GM21367 (cell line): Measurements from ENCODE around the gene ALK.

Experiments used
- ATAC-seq: cut with Tn5 transposase; IDR thresholded peaks from one replicate; pipeline ENCODE4 v1.9.1; 2021; ENCODE audit not compliant: unreplicated experiment

Gene ALK

DNA sequence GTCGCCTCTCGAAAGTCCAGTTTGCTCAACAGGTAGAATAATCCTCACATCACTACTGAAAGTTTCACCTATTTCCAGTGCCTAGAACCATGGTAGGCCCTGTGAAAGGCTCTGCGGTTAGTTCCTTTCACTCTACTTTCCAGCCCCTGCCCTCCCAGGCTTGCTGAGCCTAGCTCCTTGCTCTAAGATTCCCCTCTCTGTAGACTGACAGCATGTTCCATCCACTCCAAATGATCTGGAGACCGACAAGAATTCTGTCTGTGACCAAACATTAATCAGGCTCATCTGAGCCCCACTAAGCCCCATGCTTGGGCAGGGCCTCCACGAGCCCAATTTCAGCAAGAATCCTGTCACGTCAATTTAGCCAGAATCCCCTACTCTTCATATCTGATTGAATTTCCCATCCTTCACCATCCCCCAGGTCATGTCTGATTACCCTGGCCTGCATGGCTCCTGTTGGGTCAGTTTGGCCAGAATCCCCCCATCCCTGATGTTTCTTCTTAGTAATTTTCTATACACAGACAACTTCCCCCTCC, 307.0 kb downstream of the ALK start:
- no peak for ATAC-seq

DNA sequence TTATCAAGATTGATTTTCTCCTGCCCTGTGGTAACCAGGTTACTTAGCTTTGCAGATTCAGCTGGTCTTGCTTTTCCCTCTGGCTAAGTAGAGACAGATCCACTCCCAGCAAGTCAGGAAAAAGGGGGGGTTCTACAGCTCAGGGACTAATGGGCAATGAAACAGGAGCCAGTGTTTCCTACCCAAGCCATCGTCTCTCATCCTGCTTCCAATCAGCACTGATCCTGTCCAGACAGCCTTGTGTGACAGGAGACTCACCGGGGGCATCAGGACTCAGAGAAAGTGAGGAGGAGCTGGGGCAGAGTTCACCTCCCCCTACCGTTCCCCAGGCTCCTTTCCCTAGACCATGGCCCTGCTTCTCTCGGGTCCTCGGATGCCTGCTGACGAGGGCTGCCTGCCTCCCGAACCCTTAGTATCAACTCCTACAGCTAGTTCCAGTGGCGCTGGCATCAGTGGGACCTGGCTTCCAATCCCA, 307.6 kb downstream of the ALK start:
- no peak for ATAC-seq

DNA sequence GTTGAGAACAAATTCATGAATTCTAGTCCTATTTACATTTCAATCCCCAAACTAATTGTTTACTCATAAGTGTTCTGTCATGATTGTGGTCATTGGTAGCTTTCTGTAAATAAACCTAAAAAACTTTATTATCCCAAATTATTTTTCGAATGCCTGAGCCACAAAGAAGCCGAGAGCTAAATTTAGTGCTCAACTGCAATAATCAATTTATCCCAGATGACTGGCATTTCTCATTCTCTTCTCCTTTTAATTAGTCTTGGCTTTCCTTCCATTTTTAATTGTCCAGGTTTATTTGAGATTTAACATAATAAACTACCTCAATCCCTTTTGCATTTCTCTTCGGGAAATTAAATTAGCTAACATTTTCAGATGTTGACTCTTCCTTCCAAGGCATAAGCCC, 308.3 kb downstream of the ALK start:
- ATAC-seq = no peak

DNA sequence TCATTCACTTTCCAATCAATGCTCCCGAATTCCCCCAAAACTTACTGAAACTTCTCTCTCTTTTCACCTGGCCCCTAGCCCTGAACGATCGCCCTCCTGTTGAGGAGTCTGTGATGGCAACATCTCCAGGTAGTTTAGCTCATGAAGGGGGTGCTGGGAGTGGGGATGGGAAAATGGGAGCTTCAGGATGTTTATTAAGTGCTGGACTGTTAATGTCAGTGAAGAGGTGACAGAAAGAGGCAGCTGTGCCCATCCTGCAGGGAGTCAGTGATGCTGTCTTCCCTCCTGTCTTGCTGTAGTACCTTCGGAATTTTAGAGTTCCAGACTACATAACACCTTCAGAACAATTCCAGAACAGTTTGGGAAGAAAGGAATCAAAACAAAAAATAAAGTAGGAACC, 308.8 kb downstream of the ALK start:
- no peak for ATAC-seq

DNA sequence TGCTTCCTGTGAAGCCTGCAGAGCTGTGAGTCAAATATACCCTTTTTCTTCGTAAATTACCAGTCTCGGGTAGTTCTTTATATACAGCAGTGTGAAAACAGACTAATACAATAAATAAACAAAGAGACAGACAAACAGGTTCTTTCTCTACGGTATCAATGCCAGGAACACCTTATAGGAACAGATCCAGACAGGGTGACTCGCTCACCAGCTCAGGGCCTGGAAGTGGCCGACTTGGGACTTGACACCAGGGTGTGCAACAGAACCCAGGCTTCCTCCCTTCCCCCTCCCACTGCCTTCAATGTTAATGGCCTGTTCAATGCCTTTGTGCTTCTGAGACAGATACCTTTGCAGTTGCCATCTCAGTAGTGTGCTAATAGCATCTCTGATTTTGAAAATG, 309.5 kb downstream of the ALK start:
- ATAC-seq = no peak

DNA sequence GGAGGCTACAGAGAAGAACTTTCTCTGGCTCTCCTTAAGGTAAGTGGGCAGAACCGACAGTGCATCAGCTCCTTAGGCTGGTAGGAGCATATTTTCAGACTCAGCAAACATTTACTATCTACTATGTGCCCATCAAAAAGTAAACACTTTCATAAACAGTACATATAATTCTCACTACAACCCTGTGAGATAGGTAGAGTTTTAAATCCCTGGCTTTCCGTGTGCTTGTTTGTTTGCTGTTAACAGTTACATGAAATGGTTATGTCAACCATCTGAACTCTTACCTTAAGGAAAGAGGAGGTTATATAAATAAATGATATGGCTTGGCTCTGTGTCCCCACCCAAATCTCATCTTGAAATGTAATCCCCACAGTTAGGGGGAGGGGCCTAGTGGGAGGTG, 310.1 kb downstream of the ALK start:
- no peak for ATAC-seq

DNA sequence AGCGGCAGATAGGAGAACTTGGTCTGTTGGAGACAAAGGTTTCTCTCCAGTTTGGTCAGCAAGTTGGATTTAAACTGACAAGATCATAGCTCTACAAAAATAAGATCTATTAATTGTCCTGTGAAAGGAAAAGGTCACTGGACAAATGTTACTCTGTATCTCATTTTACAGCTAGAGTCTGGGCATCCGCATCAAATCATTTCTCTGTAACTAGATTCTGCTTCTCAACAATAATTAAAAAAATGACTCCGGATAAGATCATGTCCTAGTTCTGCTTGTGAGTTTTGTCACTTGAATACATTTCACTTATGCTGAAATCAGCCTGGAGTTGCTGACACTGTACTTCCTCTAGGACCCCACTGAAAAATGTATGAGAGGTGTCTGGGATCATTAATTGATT, 310.8 kb downstream of the ALK start:
- ATAC-seq = no peak

DNA sequence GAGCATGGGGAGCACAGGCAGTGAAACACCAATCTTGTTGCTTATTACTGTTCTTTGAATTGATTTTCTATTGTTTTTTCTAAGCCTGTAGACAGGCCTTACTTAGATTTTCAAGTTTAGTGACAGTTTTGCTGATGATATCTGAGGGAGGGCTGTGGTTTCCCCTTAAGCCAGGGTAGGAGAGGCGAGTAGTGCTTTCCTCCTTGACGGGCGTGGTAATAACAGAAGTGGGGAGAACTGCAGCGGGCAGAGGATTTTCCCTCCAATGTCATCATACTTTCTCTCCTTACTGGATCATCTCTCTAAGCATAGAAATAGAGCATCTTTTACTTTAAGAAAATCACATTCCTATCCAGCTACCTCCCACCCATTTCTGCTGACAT, 314.4 kb downstream of the ALK start:
- ATAC-seq = no peak

DNA sequence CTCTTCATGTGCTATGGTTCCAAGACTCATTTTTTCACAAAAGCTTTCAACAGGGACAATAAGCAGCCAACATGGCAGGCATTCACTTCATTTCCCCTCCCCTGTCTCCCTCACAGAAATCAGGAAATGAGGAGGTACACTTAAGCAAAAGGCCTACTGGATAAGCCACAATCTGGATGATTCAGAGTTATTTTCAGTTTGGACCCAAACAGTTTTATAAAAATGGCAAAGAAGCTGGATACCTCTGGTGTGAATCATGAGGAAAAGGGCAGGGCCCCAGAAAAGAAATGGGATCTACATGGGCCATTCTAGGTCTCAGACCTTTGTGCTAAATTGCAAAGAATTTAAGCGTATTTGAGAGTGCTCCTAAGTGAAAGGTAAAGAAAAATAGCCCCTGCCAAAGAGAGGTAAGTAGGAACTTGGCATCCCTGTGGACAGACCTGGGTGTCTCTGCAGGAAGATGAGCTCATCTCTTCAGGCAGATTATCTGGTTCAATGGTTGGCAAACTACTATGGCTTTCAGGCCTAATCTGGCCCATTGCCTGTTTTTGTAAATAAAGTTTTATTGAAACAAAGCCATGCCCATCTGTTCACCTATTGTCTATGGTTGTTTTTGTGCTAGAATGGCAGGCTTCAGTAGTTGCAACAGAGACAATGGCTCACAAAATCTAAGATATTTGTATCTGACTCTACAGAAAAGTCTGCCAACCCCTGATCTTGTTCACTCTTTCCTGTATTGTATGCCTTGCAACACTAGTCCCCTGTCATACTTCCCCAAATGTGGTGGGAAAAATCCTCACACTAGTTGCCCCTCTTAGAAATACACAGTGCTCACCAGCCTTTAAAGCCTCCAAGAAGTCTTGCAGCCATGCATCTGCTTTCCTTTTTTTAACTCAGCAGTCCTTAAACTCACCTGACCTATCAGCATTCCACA, 315.0 kb downstream of the ALK start:
- ATAC-seq = no peak

DNA sequence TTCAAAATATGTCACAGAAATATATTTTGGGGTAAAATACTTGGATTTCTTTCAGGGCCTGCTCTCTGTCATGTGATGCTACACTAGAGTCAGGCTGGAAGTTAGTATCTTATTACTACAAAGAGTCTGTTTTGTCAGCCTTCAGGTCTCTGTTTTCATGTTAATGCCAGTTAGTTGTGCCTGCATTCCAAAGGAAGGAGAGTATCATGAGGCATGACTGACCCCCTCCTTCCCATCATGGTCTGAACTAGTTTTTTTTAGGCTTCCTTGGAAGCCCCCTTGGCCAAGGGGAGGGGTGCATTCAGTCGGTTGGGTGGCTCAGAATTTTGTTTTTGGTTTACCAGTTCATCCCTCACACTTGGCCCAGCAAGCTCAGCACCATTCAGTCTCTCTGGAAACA, 318.0 kb downstream of the ALK start:
- ATAC-seq = no peak

DNA sequence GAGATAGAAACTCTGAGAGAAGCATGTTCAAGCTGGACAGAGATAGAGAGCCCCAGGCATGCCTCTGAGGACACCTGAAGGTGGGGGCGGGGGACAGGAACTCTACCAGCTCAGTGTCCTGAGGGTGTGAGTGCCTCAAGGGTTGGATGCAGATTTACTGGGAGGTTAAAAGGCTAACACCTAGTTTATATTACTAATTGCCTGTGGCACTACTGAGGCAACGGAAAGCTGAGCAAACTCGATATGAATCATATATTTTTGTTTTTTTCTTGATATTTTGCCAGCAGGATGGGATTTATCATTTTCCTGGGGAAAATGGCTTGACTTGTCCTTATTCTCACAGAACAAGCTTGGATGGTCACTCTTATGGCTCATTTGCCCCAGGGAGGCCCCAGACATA, 319.5 kb downstream of the ALK start:
- no peak for ATAC-seq

DNA sequence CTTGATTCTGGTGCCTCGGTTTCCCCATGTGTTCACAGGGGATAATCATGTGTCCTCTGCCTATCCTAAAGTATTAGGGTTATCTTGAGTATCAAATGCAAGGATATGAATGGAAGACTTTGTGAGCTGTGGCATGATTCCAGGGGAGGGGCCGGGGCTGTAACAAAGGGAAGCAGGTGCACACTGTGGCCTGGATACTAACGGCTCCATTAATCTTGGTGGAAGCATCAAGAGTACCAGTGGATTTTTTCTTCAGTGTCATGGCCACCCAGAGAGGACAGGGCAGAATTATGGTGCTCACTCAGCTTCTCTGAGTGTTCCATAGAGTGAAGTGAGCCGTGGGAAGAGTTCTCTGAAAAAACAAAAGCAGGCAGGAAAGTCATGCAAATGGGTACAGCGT, 320.1 kb downstream of the ALK start:
- no peak for ATAC-seq

DNA sequence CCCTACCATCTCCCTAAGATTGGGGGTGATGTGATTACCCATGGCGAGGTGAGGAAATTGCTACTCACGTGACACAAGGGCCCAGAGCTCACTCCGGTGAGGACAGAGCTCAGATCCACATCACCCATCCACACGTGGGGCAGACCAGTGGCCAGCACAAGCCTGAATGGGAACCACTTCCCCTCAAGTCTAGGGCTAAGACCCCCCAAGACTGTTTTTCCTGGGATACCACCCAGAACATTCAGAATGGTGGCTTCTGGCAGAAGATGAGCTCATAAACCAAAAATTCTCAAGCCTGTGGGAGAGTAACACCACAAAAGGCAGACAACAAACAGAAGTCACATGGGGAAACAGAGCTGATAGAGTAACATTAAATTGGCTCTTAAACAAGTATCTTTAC, 321.4 kb downstream of the ALK start:
- no peak for ATAC-seq

DNA sequence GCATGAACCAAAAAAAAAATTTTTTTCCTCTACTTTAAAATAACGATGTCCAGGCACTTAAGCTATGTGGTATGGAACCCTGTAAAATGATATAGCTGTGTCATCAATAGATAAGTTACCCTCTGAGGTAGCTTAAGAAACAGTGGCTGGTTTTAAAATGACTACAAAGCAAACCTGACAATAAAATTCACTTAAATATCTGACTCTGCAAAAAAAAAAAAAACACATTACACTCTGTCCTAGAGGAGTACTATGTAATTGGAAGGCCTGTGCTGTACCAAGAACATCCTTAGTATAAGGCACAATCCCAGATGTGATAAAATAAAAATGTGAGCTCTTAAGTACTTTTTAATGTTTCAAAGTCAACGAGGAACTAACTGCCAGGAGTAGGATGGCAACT, 322.4 kb downstream of the ALK start:
- no peak for ATAC-seq

DNA sequence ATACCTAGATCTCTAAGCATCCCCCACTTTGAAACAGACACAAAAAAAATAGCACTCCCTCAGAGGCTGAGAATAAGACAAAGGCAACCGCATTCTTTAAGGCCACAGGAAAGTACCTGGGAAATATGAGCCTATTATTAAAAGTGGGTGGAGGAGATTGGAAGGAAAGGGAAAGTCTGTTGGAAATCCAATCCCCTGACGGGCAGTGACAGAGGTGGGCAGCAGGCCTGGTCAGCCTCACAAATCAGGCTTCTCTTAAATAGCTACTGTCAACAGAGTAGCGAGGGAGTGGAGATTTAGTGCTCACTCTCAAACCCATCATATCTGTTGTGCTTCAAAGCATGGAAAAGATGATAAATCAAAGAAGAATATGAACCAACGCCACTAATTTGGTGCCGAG, 324.4 kb downstream of the ALK start:
- ATAC-seq = no peak

DNA sequence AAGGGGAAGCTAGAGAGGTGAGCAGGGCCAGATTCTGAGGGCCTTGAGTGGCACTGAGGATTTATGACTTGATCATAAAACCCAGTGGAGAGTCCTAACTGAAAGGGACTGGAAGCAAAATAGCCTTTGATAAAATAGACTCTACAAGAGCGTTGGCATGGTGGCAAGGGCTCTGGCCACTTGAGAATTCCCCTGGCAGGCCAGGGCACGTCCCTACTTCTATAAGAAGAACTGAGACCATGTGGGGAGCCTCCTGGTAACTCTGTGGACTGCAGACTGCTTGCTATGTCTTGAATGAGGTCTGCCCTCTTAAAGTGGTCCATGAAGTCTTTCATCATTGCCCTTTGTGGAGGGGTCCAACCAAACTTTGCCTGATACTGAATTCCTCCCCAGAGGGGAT, 324.8 kb downstream of the ALK start:
- no peak for ATAC-seq

DNA sequence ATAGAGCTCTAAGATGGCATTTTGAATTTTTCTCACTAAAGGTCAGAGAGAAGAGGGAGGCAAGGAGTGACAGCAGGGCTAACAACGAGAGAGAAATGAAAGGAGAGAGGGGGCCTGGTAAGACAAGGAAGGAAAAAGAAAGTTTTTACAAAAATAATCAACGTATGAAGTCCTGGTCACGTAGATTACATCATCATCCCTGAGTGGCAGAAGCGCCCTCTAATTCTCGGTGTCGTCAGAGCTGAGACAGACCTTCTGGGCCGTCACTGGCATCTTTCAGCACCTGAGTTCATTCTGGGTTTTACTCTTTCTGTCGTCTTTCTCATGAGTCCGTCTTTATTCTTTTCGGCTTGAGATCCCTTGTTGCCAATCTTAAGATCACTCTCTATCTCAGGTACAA, 329.8 kb downstream of the ALK start:
- ATAC-seq = no peak

DNA sequence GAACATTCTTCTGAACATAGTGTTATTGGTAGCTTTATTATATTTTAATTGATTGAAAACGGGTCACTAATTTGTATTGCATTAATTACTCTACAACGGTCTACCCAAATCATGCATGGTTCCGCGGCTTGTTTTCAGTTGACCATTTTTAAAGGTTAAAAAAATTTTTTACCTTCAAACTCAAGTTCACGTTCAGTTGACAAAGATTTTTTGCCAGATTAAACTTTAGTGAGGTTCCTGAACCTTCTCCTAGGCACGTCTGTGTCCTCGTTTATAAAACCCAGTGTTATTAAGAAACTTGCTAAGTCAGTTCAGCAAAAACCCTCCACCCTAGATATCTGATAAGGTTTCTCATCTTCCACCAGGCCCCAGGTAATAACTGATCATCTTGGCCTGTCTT, 331.2 kb downstream of the ALK start:
- ATAC-seq = no peak

DNA sequence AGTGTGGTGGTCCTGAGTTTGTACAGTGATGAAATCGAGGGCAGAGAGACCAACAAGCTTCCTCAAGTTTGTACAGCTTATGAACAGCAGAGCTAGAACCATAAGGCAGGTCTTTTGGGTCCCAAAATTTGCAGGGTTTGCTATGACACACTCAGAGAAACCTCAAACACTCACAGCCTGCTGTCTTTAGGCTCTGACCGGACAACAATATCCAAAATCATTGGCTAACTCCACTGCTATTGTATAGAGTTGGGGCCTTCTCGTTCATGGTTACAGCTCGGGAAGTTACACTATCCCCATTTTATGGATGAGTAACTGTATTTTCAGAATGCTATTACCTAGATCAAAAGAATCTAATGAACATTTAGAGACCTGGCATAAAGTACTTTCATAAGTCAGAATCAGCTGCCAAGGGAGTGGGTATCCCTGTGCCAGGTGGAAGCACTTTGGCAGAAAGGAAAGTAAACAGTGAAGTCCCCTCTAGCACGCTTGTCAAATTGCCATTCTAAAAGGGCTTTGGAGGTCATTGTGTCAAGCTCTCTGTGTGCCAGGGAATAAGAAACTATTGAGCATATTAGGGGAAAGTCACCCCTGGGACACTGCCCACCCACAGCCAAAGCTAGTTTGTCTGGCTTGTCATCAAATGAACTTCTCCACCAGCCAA, 331.8 kb downstream of the ALK start:
- no peak for ATAC-seq

DNA sequence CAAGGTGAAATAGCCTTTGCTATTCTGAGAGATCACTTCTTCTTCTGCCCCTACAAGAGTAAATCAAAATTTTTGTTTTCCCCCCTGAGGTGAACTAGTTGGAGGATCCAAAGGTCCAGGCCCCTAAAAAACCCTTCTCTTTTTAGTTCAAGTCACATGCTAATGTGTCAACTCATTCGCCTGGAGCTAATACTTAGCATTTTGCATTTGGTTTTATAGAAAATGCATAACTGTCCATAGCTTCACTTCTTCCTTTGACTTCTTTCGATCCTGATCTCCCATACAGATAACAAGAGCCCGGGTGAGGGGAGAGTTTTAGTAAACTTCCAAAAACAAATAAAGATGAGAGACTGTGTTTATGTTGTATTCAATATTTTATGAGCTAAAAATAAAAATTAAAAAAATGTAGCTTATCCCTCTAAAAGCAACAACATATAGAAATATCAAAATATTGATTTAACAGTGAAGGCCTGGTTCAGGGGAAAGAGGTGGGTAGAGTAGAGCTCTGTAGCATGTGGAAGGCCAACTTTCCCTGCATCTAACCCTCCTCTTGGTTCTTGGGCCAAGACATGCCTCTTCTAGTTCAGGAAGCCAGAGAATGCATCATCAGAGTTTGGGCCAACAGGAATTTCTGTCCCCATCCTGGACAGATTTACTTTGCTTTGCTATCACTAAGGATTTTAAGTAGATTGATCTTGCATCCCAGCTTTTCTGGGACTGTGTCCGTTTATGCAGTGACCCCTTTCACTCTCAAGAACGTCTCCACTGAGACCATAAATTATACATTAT, 333.8 kb downstream of the ALK start:
- no peak for ATAC-seq

DNA sequence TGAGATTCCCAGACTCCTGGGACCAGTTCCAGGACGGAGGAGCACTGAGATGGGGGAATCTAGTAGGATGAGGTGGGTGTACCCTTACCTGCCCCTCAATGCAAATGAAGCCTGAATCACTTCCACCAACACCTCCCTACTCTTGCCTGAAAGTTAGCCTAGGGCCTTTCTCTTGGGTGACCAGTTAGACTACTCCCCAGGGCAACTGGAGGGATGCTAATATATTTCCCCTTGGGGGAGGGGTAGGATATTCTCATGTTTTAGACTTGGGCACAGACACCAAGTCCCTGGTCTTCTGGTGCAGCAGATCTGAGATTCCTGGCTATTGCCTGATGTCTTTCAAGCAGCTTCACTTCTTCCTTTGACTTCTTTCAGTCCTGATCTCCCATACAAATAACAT, 334.5 kb downstream of the ALK start:
- ATAC-seq = no peak
